ENCODE results near the gene RBL1.

DNA sequence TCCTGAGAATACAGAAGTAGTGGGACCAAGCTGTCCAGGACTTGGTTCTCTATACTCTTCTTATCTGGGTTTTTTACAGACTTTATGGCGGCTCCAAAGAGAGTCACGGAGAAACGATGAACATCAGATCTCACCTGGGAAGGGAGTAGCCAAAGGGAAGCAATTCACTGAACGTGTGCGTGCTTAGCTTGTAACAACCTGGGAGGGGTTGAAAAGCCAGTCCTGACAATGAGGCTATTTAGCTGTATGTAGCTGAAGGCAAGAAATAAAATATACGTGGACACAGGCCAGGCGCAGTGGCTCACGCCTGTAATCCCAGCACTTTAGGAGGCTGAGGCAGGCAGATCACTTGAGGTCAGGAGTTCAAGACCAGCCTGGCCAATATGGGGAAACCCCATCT lies 18.2 kb upstream of the RBL1 start:
- no peak for TF ChIP-seq CTCF (IDR thresholded peaks at IDR 0.05; ENCODE audit: insufficient read depth, low read depth, low read length)
- TF ChIP-seq EZH2 (IDR thresholded peaks at IDR 0.05; ENCODE audit: insufficient read depth, low read length): no peak

Data from astrocyte (in vitro differentiated cells and primary cell).